IPS-20b (cell line): ENCODE measurements around the gene FBXL7.

ENCODE experiments used
- H3K27ac ChIP-seq: one replicate; pipeline ENCODE4 v1.5.1; 2013; ENCODE audit warnings: low read length
- H3K27me3 ChIP-seq: 2 replicates; pipeline ENCODE4 v1.6.1; 2013; ENCODE audit warnings: mild to moderate bottlenecking, low read length, inconsistent platforms; ENCODE audit not compliant: insufficient read depth
- H3K36me3 ChIP-seq: 2 replicates; pipeline ENCODE4 v1.6.1; 2013; ENCODE audit warnings: low read depth, mild to moderate bottlenecking, inconsistent platforms, low read length, moderate library complexity; ENCODE audit not compliant: insufficient read depth
- H3K4me1 ChIP-seq: 2 replicates; pipeline ENCODE4 v1.6.1; 2013; ENCODE audit warnings: mild to moderate bottlenecking, control low read depth, inconsistent platforms, low read length, moderate library complexity; ENCODE audit not compliant: insufficient read depth
- H3K4me3 ChIP-seq: 2 replicates; pipeline ENCODE4 v1.5.1; 2013; ENCODE audit warnings: mild to moderate bottlenecking, low read length, inconsistent platforms
- H3K9ac ChIP-seq: 2 replicates; pipeline ENCODE4 v1.6.1; 2013; ENCODE audit warnings: low read depth, mild to moderate bottlenecking, inconsistent platforms, low read length, moderate library complexity
- H3K9me3 ChIP-seq: 2 replicates; pipeline ENCODE4 v1.6.1; 2013; ENCODE audit warnings: mild to moderate bottlenecking, low read depth, low read length, inconsistent platforms; ENCODE audit not compliant: insufficient read depth

The FBXL7 gene

DNA sequence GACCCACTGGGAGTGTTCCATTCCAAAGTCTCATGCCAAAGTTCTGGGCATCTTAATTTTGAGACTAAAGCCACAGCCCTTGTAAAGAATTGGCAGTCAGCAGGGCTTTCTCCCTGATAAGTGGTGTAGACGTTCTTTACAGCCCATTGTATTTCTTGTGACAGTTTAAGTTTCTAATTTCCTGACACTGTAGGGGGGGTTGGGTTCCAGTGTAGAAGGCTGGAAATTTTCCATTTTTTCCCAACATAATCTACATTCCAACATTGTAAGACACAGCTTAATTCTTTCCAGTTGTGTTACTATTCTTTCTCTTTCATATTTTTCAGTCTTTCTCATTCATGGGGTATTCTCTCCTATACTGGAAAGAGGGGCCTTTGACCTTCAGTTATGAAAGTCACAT lies 121.1 kb downstream of the FBXL7 start:
- no peak overlapping the region for H3K4me3 ChIP-seq
- no peak overlapping the region for H3K9ac ChIP-seq
- H3K27ac ChIP-seq, result no peak overlapping the region
- no peaks in the 10 kb centered on the region for H3K4me1 ChIP-seq
- H3K36me3 ChIP-seq, result no peaks in the 10 kb centered on the region
- H3K9me3 ChIP-seq, result no peaks in the 10 kb centered on the region
- H3K27me3 ChIP-seq, result no peaks in the 10 kb centered on the region

DNA sequence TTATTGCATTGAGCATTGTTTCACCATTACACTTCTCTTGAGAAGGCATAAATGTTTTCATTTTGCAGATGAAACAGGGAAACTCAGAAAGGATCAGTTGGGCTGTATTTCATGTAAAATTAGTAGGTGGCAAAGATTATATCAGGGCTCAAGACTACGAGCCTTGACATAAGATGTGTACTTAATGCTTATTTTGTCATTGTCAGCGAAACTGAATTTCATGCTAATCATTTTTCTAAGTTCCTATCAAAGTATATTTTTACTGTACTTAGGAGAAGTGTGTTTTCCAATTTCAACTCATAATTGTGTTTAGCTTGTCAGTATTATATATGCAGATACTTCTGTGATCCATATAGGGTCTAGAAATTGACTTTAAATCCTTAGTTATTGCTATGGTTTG lies 123.8 kb downstream of the FBXL7 start:
- Histone ChIP-seq H3K9ac (no peak overlapping the region), H3K27me3 (no peaks in the 10 kb centered on the region), H3K36me3 (no peaks in the 10 kb centered on the region), H3K9me3 (no peaks in the 10 kb centered on the region), H3K4me1 (no peaks in the 10 kb centered on the region), H3K27ac (no peak overlapping the region), H3K4me3 (no peak overlapping the region)

DNA sequence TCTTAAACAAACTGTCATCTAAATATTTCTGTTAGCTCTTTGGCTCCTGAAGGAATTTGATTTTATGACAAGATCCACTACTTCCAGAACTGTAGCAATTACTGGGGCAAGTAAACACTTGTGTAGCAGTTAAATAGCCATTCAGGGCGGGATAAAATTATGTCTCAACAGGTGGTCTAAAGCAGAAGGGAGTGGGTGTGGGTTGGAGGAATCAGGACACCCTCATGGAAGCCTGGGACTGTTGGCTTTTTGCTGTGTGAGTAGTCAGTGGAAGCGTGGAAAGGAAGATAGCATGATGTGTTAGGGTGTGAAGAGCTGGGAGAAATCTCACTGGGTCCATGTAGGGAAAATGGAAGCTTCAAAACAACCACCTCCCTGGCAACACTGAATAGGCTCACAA lies 127.1 kb downstream of the FBXL7 start:
- Histone ChIP-seq H3K9me3 (no peaks in the 10 kb centered on the region), H3K27ac (no peak overlapping the region), H3K36me3 (no peaks in the 10 kb centered on the region), H3K4me3 (no peak overlapping the region), H3K9ac (no peak overlapping the region), H3K27me3 (no peaks in the 10 kb centered on the region), H3K4me1 (no peaks in the 10 kb centered on the region)

DNA sequence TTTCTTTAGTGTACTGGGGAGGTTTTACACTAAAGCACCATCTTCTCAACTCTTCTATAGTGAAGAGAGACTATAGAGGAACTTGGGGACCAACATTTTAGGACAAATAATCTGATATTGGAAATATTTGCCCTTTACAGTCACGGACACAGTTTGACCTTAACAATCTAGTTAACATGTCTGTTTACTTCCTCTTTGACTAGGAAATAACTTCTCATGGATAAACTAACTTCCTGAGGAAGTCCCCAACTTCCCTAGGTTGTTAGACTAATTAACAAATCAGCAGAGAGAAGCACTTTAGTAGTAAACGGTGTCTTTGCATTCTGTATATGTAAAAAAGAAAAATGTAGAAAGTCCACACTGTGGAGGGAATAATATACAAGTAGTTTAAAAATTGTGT lies 127.7 kb downstream of the FBXL7 start:
- Histone ChIP-seq H3K9ac (no peak overlapping the region), H3K4me1 (no peaks in the 10 kb centered on the region), H3K36me3 (no peaks in the 10 kb centered on the region), H3K27ac (no peak overlapping the region), H3K27me3 (no peaks in the 10 kb centered on the region), H3K4me3 (no peak overlapping the region), H3K9me3 (no peaks in the 10 kb centered on the region)

DNA sequence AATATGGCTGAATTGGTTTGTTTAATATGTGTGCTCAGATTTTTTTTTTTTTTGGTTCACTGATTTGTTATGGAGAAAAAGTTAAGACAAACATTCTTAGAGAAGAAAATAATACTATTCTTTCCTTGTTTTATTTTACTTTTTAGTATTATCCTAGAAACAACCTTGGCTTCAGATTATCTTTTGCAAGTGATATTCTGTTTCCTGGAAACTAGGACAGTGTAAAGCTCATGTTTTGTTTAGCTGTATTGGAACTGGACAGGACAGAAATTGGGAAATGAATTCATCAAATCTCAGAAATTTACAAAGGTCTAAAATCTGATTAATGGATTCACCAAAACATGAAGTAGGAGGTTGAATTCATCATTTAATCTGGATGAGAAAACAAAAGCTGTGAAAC lies 130.5 kb downstream of the FBXL7 start:
- H3K4me1 ChIP-seq, result no peaks in the 10 kb centered on the region
- H3K9ac ChIP-seq, result no peak overlapping the region
- H3K27ac ChIP-seq, result no peak overlapping the region
- no peak overlapping the region for H3K4me3 ChIP-seq
- no peaks in the 10 kb centered on the region for H3K27me3 ChIP-seq
- H3K9me3 ChIP-seq, result no peaks in the 10 kb centered on the region
- no peaks in the 10 kb centered on the region for H3K36me3 ChIP-seq

DNA sequence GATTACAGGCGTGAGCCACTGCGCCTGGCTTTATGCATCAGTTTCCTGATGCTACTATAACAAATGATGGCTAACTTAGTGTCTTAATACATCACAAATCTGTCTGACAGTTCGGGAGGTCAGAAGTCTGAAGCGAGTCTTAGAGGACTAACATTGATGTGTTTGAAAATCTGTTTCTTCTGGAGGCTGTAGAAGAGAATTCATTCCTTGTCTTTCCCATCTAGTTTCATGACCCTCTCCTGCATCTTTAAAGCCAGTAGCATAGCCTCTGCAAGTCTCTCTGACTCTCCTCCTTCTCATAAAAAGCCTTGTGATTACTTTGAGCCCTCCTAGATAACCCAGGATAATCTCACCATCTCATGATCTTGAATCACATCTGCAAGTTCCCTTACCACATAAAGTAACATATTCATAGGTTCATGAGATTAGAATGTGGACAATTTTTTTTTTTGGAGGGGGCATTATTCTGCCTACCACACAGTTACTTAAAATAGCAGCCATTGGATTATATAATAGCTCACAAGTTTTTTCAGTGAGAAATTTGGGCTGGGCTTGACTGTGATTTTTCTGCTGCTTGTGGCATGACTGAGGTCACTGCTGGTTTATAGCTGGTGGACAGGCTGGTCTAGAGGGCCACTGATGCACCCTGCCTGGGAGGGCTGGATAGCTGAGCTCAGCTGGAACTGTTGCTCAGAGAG lies 134.8 kb downstream of the FBXL7 start:
- Histone ChIP-seq H3K9ac (no peak overlapping the region), H3K9me3 (no peaks in the 10 kb centered on the region), H3K4me3 (no peak overlapping the region), H3K27me3 (no peaks in the 10 kb centered on the region), H3K4me1 (no peaks in the 10 kb centered on the region), H3K27ac (no peak overlapping the region), H3K36me3 (no peaks in the 10 kb centered on the region)

DNA sequence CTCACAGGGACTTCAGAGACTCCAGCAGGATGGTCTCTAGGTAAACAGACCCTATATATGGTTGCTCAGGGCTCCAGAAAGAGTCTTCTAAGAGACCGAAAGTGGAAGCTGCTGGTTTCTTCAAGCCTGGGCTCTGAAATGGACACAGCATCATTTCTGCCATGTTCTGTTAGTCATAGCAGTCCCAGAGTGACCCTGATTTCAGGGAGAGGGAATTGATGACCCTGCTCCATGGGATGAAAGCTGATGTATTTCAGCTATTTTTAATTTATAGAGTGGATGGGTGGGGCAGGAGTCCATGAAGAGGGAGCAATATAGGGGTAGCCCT lies 135.3 kb downstream of the FBXL7 start:
- Histone ChIP-seq H3K27ac (no peak overlapping the region), H3K4me1 (no peaks in the 10 kb centered on the region), H3K9ac (no peak overlapping the region)

DNA sequence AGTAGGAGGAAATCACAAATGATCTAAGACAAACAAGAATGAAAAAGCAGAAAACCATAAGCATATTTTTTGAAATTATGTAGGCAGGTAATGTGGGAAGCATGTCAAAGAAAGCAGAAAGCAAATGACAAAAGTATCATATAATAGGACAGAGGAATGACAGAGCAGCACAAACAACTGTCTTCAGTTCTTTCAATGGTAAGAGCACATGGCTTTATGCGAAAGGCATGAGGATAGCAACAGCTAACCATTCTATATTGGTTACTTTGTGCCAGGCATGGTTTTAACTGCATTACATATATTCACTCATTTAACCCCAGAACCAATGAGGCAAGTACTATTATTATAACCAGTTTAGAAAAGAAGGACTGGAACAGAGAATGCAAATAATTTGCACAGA lies 137.4 kb downstream of the FBXL7 start:
- H3K36me3 ChIP-seq, result no peaks in the 10 kb centered on the region
- H3K9me3 ChIP-seq, result no peaks in the 10 kb centered on the region
- H3K4me3 ChIP-seq, result no peak overlapping the region
- no peaks in the 10 kb centered on the region for H3K27me3 ChIP-seq
- no peaks in the 10 kb centered on the region for H3K4me1 ChIP-seq
- no peak overlapping the region for H3K27ac ChIP-seq
- H3K9ac ChIP-seq, result no peak overlapping the region

More for the DNA sequence above, 135.3 kb downstream of the FBXL7 start:
- Histone ChIP-seq H3K4me3 (no peak overlapping the region), H3K9me3 (no peaks in the 10 kb centered on the region), H3K36me3 (no peaks in the 10 kb centered on the region), H3K27me3 (no peaks in the 10 kb centered on the region)

DNA sequence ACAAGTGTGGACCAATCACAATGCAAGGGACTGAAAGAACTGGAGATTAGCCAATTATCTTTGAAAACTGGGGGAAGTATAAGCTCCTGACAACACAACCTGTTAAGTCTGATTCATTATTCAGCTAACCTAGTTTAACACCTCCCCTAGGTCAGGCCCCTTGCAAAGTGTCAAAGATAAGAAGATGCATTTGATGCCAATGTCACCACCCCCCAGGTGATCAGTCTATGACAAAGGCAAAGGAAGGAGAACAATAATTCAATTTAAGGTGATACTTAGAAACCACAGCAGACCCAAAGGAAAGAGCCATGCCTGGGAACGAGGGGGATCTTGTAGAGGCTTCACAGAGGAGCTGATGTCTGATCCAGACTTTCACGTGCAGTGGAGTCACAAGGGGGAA lies 137.9 kb downstream of the FBXL7 start:
- Histone ChIP-seq H3K36me3 (no peaks in the 10 kb centered on the region), H3K27ac (no peak overlapping the region), H3K27me3 (no peaks in the 10 kb centered on the region), H3K4me3 (no peak overlapping the region), H3K9me3 (no peaks in the 10 kb centered on the region), H3K4me1 (no peaks in the 10 kb centered on the region), H3K9ac (no peak overlapping the region)

DNA sequence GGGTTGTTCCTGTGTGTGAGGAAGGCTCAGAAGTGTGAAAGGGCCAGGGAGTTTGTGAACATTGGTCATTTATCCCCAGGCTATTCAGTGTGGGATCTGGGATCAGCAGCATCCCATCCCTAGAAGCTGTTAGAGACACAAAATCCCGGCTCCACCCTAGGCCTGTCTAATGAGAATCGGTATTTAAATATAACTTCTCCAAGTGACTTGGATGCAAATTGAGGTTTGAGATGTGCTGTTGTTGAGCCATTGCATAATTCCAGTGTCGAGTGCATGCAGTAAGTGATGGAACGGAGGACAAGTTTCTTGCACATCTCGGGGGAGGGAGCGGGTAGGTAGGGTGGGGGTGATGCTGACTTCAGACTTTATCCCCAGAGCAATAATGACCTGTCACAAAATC lies 138.3 kb downstream of the FBXL7 start:
- no peak overlapping the region for H3K27ac ChIP-seq
- no peaks in the 10 kb centered on the region for H3K9me3 ChIP-seq
- H3K4me1 ChIP-seq, result no peaks in the 10 kb centered on the region
- no peak overlapping the region for H3K4me3 ChIP-seq
- H3K9ac ChIP-seq, result no peak overlapping the region
- no peaks in the 10 kb centered on the region for H3K36me3 ChIP-seq
- H3K27me3 ChIP-seq, result no peaks in the 10 kb centered on the region

DNA sequence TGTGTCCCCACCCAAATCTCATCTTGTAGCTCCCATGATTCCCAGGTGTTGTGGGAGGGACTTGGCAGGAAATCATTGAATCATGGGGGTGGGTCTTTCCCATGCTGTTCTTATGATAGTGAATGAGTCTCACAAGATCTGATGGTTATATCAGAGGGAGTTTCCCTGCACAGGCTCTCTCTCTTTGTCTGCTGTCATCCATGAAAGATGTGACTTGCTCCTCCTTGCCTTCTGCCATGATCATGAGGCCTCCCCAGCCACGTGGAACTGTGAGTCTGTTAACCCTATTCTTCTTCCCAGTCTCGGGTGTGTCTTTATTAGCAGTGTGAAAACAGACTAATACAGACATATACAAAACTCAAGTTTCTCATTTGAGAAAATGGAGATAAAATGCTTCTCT lies 139.3 kb downstream of the FBXL7 start:
- H3K4me3 ChIP-seq, result no peak overlapping the region
- H3K36me3 ChIP-seq, result no peaks in the 10 kb centered on the region
- H3K27ac ChIP-seq, result no peak overlapping the region
- H3K4me1 ChIP-seq, result no peaks in the 10 kb centered on the region
- no peak overlapping the region for H3K9ac ChIP-seq
- no peaks in the 10 kb centered on the region for H3K27me3 ChIP-seq
- no peaks in the 10 kb centered on the region for H3K9me3 ChIP-seq

DNA sequence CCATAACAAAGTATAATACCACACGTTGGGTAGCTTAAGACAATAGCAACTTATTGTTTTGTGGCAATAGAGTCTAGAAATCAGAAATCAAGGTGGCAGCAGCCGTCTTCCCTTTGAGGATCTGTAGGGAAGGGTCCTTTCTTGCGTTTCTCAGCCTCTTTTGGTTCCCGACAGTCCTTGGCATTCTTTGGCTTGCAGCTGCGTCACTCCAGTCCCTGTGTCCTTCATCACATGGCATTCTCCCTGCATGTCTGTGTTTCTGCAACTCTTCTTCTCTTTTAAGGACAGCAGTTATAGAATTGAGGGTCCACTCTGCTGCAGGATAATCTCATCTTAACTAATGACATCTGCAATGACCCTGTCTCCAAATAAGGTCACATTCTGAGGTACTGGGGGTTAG lies 140.1 kb downstream of the FBXL7 start:
- H3K9ac ChIP-seq, result no peak overlapping the region
- H3K4me3 ChIP-seq, result no peak overlapping the region
- H3K27me3 ChIP-seq, result no peaks in the 10 kb centered on the region
- peaks cover 6% of the 10 kb centered on the region; the same call in 1 of the 2 replicates for H3K4me1 ChIP-seq
- H3K36me3 ChIP-seq, result no peaks in the 10 kb centered on the region
- H3K9me3 ChIP-seq, result no peaks in the 10 kb centered on the region
- H3K27ac ChIP-seq, result no peak overlapping the region
